GM19023 (cell line): ENCODE results near the gene CBARP.

Experiments used
- ATAC-seq: cut with Tn5 transposase; IDR thresholded peaks from one replicate; pipeline ENCODE4 v1.9.1; 2021; ENCODE audit warnings: mild to moderate bottlenecking, moderate library complexity; ENCODE audit not compliant: unreplicated experiment

CBARP gene

DNA sequence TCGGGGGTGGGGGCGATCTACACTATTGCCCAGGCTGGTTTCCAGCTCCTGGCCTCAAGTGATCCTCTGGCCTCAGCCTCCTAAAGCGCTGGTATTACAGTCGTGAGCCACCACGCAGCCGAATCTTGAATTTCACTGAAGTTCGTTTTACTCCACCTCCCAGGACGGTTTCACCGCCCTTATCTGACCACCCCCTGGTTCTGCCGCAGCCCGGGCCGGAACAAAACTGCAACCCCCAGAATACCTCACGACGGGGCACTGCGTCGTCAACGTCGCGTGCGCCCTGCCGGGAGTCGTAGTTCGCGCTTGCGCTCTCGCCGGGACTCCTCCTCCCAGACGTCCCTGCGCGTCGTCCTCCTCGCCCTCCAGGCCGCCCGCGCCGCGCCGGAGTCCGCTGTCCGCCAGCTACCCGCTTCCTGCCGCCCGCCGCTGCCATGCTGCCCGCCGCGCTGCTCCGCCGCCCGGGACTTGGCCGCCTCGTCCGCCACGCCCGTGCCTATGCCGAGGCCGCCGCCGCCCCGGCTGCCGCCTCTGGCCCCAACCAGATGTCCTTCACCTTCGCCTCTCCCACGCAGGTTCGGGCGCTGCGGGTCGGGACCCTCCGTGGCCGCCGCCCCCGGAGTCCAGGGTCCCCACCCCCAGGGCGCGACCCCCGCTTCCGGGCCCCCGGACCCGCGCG, 3.8 kb upstream of the CBARP start, which contains the start of gene ATP5F1D:
Gene ATP5F1D (plus strand): TSS at position 335 of the 679 bp plus-strand sequence. CDS start 100 bp downstream, at position 435.
- peak; percentile 46 for ATAC-seq

GRCh38 chr19:1240925-1241324, 3.1 kb upstream of the CBARP start:
- ATAC-seq, result no peak

- ATAC-seq, result no peak
Observed at GRCh38 chr19:1239796-1240737, 2.3 kb upstream of the CBARP start.

GRCh38 chr19:1239420-1239795, 1.6 kb upstream of the CBARP start:
- ATAC-seq, result no peak

- ATAC-seq, result no peak
Observed at GRCh38 chr19:1238369-1239303, 831 bp upstream of the CBARP start.

DNA sequence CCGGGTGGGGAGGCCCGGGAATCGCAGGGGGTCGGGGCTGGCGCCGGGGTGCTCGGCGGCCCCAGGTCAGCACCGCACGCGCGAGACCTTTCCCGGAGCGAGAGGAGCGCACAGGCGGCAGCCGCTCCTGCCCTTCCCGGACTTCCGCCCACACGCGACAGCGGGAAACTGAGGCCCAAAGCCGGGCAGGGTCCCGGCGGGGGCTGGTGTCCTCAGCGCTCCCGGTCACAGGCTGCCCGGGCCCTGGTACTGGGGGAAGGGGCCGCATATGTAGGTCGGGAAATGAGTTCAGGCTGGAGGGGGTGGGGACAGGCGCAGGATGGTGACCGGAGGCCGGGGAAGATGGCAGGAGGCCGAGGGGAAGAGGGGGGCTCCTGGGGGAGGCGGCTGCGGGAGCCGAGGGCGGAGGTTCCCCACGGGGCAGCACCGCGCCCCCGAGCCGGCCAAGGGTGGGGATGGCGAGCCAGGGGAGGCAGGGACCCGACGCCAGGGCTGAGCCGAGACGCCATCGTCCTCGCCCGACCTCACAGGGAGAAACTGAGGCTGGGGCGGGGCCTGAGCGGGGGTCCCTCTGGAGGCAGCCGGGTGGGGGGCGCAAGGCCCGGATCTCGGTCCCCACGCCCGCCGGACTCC, 662 bp downstream of the CBARP start:
- no peak for ATAC-seq

GRCh38 chr19:1236576-1236975, 1.2 kb downstream of the CBARP start:
- ATAC-seq, result no peak

DNA sequence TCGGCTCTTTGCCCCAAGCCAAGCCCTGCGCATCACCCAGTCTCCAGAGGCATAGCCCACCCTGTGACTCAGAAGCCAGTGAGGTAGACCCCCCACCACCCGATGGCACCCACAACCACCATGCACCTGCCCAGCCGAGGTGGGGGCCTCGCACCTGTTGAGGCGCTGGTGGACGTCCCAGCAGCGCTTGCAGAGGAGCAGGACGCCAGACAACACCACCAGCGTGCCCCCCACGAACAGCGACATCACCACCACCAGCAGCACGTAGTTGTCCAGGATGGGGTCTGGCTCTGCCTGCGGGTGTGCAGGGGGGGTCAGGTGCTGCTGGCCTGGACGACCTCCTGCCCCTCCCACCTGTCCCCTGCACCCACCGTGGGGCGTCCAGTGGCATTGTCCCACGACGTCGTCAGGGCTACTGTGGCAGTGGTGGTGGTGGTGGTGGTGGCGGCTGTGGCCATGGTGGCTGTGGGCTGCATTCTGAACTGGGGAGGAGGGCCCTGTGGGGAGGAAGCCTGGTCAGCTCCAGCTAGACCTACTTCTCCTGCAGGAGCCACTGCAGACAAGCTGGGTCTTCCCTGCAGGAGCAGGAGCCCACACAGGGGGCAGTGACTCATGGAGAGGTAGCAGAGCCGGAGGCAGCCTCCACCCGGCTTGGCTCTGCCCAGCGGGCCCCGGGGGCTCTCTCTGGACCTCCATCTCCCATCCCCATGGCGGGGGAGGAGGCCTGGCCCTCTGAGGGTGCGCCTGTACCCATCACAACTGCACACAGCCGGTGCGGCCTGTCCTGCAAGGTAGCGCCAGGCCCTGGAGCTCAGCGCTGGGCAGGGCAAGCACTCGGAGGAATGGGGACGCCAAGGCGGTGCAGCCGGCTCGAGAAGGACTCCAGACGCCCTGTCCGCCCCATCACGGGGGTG, 1.9 kb downstream of the CBARP start:
- no peak for ATAC-seq

GRCh38 chr19:1234955-1235380, 2.8 kb downstream of the CBARP start:
- no peak for ATAC-seq

DNA sequence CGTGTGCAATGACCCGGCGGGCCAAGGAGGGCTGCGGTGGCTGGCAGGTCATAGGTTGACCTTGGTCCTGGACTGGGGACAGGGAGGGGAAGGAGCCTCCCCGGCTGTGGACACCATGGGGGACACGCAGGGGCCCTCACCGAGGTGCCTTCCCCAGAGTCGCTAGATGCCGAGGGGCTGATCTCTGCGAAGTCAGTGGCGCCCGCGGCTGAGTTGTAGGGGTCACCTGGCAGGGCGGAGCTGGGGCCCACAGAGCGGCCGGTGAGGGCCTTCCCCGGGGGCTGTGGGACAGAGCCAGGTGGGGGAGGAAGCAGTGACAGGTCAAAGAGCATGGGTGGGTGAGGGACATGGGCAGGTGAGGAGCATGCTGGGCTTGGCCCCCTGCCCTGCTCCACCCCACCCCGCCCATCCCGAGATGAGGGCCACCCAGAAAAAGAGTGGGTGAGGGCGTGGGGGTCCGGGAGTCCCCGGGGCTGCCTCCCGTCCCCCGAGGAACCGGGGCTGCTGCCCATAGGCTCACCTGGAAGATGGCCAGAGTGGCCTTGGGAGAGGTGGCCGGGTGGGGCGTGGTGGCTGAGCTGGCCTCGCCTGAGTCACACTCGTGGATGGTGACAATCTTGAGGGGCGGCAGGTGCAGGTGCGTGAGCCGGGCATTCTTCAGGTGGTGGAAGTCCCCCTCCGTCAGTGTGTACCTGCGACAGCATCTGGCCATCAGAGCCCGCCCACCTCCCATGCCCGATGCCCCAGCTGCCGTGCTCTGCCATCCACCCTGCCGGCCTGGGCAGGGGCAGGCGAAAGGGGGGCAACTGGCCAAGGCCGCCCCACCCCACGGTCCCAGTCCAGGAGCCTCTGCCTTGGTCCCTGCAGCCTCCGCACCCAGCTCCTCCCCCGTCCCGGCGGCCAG, 3.5 kb downstream of the CBARP start:
- no peak for ATAC-seq

- no peak for ATAC-seq
Observed at GRCh38 chr19:1233115-1233667, 4.6 kb downstream of the CBARP start.

DNA sequence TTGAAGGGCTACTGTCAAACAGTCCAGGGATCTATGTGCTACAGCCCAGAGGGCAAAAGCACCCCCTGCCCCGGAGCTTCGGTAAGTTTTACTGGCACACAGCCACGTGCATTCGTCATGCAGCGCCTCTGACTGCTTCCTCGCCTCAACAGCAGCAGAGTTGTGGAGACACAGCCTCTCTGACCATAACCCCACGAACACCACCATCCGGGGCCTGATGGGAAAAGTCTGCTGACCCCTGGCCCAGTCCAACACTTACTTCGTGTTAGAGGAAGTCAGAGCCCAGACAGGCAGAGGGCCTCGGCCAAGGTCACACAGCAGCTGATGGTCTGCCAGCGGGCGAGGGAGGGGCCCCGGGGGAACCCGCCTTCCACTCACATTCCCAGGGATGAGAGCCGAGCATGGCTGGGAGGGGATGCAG, 5.1 kb downstream of the CBARP start:
- no peak for ATAC-seq

DNA sequence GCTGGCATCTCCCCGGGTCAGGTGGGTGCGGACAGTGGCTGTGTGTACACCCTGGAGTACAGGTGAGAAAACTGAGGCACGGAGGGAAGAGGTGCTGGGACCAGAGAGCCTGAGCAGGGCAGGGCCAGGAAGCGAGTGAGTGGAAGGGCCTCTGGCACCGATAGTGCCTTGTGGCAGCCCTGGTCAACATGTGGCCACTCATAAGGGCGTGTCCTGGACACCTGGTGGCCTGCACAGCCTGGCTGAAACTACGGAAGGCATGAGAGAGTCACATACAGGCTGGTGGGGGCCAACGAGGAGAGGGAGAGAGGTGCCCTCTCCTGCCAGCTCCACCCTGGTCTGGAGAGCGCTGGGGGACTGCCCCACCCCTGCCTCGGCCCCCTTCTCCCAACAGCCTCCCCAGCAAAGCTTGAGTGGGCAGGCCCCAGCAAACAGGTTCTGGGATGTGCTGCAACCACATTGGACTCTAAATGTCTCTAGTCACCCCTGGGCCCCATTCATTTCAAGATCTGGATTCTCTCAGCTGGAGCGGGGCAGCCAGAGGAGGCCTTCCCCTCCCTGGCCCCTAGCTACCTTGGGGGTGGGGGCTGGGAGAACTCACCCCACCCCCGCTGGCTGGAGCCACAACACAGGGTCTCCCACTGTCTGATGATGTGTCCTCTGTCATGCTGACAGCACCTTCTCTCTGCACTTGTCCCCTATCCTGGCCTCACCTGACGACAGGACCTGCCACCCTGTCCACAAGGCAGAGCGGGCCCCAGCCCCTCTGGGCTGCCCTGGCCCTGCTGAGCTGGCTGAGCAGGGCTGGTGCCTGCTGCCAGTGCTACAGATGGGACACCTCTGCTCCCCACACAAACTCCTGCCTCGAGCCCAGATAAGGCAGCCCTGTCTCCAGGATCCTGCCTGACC, 5.8 kb downstream of the CBARP start:
- no peak for ATAC-seq

DNA sequence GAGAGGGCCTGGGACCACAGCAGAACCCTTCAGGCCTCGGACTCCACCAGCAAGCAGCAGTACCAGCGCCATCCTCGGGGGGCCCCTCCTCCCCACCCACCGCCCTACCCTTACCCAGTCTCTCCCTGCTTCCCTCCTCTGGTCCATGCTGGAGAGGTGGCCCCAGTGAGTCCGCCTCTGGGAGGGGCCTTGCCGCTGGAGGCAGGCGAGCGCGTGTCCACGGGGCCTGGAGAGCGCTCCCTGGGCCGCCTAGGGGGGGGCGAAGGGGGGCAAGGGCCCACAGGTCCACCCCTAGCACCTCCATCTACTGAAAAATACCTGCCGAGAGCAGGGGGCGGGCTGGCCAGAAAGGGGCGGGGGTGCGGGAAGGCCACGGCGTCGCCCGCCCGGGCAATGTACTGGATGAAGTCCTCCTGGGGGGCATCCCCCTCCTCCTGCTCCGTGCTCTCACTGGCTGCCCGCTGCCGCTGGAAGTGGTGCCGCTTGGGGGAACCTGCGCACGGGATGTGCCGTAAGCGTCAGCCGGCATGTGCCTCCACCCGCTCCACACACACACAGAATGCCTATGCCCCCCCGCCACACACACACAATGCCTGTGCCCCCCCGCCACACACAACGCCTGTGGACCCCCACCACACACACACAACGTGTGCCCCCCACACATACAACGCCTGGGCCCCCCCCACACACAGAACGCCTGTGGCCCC, 6.9 kb downstream of the CBARP start:
- ATAC-seq, result no peak

- ATAC-seq, result no peak
Observed at GRCh38 chr19:1229924-1230782, 7.7 kb downstream of the CBARP start.
